CD4-positive, alpha-beta T cell treated with Interleukin-17A for 1 hour (primary cell): ENCODE results near the gene LGALS9.

Experiments
- DNase-seq: peaks from one replicate; pipeline ENCODE4 v3.0.0-alpha.2; 2020

Gene LGALS9

DNA sequence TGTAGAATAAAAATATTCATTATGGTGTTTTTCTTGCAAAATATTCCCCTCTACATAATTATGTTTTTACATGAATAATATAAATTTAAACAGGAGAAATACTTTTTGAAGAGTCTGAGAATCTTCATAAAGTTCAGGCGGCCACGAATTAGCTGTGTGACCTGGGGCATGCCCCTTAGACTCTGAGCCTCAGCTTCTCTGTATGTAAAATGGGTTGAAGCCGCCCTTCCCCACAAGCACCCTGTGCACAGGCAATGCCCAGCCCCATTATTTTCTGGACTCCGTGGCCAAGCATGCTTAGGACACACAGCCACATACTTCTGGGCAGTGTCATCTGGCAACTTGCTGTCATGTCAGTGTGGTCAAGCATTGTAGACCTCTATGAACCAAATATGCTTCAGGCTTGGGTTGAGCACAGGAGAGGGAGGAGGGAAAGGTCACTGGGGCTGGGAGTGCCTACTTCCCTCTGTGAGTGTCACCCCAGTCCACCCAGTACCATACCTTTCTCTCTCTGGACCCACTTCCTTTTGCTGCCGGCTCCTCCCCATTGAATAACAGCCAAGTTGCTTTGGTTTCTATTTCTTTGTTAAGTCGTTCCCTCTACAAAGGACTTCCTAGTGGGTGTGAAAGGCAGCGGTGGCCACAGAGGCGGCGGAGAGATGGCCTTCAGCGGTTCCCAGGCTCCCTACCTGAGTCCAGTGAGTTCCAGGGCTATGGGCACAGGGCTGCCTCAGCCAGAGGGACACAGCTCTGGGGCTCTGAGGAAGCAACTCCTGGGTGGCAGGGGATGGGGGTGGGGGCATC lies at the start of gene LGALS9:
Gene LGALS9 (plus strand): TSS at position 582 of the 804 bp plus-strand sequence. CDS start 78 bp downstream, at position 660.
- peak; percentile 64 for DNase-seq

GRCh38 chr17:27582696-27583095 lies 48.3 kb upstream of the LGALS9 start:
- DNase-seq = no peak

GRCh38 chr17:27585153-27585681 lies 45.8 kb upstream of the LGALS9 start:
- no peak for DNase-seq

GRCh38 chr17:27585792-27586191 lies 45.2 kb upstream of the LGALS9 start:
- DNase-seq = no peak

GRCh38 chr17:27586203-27586721 lies 44.7 kb upstream of the LGALS9 start:
- DNase-seq = no peak

GRCh38 chr17:27588354-27588753 lies 42.6 kb upstream of the LGALS9 start:
- DNase-seq = no peak

DNA sequence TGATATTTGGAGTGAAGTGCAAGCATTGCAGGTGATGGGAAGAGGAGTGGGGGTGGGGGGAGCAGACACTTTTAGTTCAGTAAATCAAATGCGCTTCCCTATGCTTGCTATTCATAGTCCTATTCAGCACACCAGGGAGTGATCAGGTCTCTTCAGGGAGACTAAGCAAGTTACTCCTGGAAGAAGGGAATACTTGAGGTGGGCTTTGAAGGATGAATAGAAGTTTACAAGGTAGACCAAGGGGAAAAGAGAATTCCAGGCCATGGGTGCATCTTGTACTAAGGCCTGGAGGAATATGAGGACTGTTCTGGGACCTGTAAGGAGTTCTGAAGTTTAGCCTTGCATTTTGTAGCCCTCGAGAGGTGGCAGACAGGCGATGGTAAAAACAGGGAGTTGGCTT lies 40.1 kb upstream of the LGALS9 start:
- DNase-seq = no peak

GRCh38 chr17:27591986-27592385 lies 39.0 kb upstream of the LGALS9 start:
- no peak for DNase-seq

DNA sequence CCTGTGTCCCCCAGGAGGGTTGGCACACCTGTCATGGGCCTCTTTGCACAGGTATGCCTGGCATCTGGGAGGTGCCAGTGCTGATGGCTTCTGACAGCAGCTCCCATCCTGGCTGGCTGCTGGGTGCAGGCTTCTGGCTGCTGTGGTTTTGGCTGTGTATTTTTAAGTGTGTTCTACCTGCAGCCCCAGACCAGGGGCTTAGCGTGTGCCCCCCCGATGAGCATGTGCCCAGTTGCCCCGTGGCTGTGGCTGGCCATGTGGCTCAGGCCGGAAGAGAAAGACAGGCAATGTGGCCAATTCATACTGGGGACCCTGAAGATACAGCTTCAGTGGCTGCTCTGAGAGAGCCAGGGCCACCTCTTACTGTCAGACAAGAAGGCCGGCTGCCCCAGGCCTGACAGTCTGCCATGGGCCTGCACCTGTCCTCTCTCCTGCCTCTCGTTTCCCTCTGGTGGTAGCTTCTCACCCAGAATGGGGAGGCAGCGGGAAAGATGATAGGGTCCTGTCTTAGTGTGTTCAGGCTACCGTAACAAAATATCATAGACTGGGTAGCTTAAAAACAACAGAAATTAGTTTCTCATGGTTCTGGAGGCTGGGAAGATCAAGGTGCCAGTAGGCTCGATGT lies 37.6 kb upstream of the LGALS9 start:
- DNase-seq = no peak

- no peak for DNase-seq
Measured at GRCh38 chr17:27593857-27594255, 37.1 kb upstream of the LGALS9 start.

DNA sequence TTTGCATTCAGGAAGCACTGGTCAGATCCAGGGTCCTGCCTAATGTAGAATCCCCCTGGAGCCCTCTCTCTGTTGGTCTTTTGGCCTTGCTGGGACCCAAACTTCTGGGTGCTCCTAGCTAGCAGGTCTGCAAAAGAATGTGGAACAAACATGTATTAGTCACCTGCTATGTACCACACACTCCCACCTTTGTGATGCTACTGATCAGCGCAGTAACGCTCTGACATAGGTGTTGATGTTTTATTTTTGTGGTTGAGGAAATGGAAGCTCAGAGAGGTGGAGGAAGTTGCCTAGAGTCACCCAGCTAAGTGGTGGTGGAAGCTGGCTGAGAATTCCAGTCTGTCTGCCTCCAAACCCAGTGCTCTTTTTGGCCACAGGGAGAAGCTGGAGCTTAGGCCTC lies 35.8 kb upstream of the LGALS9 start:
- DNase-seq = no peak

DNA sequence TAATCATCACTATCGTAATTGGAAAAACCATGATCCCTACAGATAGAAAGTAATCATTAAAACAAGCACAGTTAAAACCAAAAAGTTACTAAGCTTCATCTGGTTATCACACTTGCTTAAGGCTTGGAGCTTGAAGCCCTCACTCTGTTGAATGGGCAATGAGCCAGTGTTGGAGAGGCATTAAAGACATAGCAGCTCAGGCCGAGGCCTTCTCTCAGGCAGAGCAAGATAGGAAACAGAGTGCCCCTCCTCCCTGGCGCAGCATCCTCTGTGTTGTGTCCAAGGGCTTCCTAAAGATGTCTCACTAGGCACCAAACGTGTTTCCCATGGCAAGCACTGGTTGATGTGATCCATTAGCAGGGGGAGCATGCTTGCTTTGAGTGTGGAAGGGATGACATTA lies 34.9 kb upstream of the LGALS9 start:
- DNase-seq = no peak

GRCh38 chr17:27596566-27597187 lies 34.3 kb upstream of the LGALS9 start:
- DNase-seq = no peak

GRCh38 chr17:27597188-27597580 lies 33.8 kb upstream of the LGALS9 start:
- DNase-seq = no peak

- no peak for DNase-seq
Measured at GRCh38 chr17:27597783-27598320, 33.1 kb upstream of the LGALS9 start.

GRCh38 chr17:27598337-27599050 lies 32.5 kb upstream of the LGALS9 start:
- no peak for DNase-seq

DNA sequence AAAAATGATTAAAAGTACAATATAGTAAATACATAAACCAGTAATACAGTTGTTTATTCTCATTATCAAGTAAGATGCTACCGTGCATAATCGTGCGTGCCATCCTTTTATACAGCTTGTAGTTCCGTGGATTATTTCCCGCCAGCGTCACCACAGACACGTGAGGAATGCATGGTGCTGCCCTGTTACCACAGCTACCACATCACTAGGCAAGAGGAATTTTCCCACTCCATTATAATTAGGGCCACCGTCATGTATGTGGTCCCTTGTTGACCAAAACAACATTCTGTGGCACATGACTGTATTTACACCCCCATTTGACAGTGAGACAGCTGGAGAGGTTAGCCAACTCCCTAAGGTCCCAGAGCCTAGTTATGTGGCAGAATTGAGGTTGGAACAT lies 30.5 kb upstream of the LGALS9 start:
- no peak for DNase-seq

GRCh38 chr17:27601069-27601974 lies 29.7 kb upstream of the LGALS9 start:
- peak; percentile 83 for DNase-seq

DNA sequence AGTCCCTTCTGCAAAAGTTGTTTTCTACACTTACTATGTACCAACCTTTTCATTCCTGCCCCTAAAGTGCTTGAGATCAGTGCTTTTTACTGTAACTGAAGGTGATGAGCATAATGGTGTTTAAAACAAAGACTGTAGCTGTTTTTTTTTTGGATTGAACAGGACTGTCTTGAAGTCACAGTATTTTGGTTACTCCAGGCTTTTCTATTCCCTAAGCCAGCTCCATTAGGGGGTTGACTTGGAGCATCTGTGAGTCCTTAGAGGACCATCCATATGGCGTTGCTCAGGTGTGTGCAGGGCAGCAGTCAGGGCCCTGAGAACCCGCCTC lies 29.0 kb upstream of the LGALS9 start:
- DNase-seq = no peak

GRCh38 chr17:27602721-27603420 lies 28.1 kb upstream of the LGALS9 start:
- DNase-seq = peak; percentile 74

DNA sequence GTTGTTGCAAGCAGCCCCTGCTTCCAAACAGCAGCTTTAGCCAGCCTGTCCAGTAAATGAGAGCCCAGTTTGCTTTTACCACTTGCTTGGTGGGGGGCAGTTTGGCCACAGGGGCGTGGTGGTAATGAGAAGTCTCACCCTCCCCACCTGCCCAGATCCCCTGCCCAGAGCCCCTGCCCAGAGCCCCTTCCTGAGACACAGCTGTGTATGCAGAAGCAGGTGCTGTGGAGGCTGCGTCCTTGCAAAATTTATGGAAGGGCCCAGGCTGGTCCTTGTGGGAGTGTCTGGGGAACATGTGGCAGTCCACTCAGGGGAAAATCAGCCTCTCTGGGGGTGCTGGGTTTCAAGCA lies 27.6 kb upstream of the LGALS9 start:
- DNase-seq = no peak
